ENCODE results near the gene ZNF407. TPM values are rescaled to one million over a fixed set of nuclear protein-coding genes. Genes with fewer than 3 reads are reported as not detected.

The ZNF407 gene
- total RNA-seq, 1 donor from 2014 or later = 10.7 TPM

DNA sequence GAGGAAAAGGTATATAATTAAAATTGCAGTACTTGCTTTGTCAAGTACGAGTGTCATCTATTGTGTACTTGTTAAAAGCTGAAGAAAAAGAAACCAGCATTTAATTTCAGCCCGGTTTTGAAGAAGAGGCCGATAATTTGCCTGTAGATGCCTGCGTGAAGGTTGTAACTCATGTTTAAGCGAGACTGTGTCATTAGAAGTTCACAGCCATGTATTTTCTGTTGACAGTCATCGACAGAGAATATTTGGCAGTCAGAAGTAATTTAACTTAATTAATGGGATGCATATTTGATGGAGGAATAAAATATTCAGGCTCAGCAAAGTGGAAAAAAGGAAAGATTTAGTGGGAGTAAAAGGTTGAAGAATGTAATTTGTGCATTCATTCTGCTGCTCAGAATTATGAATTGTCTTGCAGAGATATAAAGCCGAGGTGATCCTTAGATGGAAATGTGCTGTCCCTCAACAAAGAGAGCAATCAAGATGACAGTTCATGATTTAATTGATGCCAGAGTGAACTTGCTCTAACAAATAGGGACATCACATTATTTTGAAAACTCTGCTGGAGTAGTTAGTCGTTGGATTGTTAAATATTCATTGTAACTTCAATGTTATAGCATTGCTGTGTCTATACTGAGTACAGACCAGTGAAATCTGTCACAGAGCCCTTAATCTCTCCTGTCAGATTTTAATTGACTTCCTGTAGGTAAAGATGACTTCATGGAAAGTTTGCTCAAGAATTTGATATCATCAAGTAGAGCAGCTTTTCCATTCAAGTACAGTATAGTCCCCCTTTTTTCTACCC lies 53.9 kb downstream of the ZNF407 start:
- intact Hi-C loops (cut with DNase I) = loop anchor here (2.0 to 10.0 kb wide), 6 partner anchors 243 to 1073 kb away; partner anchors contain the start of gene PTGR3
- no peak for DNase-seq (ENCODE audit: missing footprints)
- no peak for ATAC-seq

GRCh38 chr18:74652392-74652988 lies 54.8 kb downstream of the ZNF407 start:
- DNase-seq (ENCODE audit: missing footprints) (no peak), ATAC-seq (no peak)
- intact Hi-C loops (cut with DNase I) = loop anchor here (2.0 to 10.0 kb wide), 6 partner anchors 242 to 1072 kb away; partner anchors contain the start of gene PTGR3

DNA sequence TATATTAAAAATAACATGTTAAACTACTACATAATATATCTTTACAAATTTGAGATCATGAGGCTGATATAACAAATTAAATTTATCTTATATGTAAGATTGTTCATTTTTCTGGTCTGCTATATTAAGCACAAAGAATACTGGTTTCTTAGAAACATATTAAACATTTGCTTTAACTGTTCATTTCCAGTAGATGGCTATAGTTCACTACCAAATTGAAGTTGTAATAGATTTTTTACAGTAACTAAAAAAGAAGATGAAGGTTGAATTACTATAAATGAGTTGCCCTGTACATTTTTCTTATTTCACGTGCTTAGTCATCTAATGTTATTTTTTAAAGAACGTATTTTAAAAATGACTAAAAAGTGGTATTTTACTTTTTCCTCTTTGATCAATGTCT lies 57.0 kb downstream of the ZNF407 start:
- ATAC-seq (no peak), DNase-seq (ENCODE audit: missing footprints) (no peak)
- intact Hi-C loops (cut with DNase I) = loop anchor here (5.0 to 10.0 kb wide), 6 partner anchors 240 to 1070 kb away; partner anchors contain the start of gene PTGR3

- ATAC-seq (no peak), DNase-seq (ENCODE audit: missing footprints) (no peak)
- intact Hi-C loops (cut with DNase I) = no loop called here
These were observed 63.3 kb downstream of the ZNF407 start for GRCh38 chr18:74661008-74661407.

DNA sequence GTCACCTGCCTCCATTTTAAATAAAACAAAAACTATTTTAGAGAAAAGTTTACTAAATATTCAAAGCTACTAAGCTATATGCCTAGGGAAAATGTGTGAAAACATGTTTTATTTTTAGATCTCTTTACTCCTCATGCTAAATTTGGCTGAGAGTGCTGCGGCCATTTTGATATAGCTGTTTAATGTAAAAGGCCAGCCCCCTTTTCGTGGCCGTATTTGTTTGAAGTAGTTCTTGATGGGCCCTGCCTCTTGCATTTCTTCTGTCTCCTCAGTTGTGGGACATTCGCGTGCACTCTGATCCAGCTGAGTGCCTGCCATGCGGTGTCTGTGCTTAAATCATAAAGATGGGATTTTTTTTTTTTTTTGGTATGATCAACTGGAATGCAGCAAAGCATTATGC lies 64.0 kb downstream of the ZNF407 start:
- ATAC-seq = no peak
- intact Hi-C loops (cut with DNase I) = no loop called here
- no peak for DNase-seq (ENCODE audit: missing footprints)

GRCh38 chr18:74662622-74663021 lies 65.0 kb downstream of the ZNF407 start:
- DNase-seq (ENCODE audit: missing footprints) (no peak), ATAC-seq (no peak)
- intact Hi-C loops (cut with DNase I) = no loop called here

DNA sequence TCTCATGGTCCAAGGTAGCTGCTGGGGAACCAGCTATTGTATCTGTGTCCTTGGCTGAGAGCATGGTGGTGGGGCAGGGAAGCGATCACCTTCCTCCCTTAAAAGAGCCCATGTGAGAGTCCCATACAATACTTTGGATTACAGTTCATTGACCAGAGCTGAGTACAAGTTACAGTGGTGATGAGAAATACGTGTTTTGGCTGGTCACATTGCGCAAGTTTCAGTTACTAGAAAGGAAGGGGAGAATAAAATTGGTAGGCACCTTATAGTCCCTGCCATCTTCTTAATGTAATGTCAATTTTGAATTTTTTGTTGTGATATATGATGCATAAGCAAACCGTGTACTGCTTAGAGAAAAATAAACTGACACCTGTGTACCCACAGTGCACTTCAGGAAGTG lies 67.7 kb downstream of the ZNF407 start:
- intact Hi-C loops (cut with DNase I) = no loop called here
- no peak for ATAC-seq
- no peak for DNase-seq (ENCODE audit: missing footprints)

DNA sequence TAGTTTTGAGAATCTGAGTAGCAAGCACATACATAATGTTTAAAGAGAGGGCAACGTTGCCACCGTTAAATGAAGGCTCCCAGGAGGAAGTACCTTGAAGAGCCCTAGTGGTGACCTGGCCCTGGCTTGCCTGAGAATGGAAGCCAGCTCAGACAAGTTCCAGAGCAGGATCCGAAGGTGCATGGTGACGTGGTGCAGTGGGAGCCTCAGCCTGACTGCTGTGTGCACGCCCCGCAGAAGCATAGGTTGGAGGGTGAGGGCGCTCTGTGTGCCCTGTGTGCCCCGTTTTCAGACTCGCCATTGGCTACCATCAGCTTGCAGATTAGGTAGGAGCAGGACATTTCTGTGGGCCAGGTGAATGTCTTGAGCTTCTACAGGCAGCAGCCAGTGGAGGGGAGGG lies 68.2 kb downstream of the ZNF407 start:
- DNase-seq (ENCODE audit: missing footprints) (no peak), ATAC-seq (no peak)
- intact Hi-C loops (cut with DNase I) = no loop called here

- DNase-seq (ENCODE audit: missing footprints) (no peak), ATAC-seq (peak; percentile 26)
- intact Hi-C loops (cut with DNase I) = no loop called here
These were observed 71.6 kb downstream of the ZNF407 start for GRCh38 chr18:74669136-74669798.

GRCh38 chr18:74672371-74672770 lies 74.7 kb downstream of the ZNF407 start:
- intact Hi-C loops (cut with DNase I) = no loop called here
- ATAC-seq (no peak), DNase-seq (ENCODE audit: missing footprints) (no peak)

GRCh38 chr18:74674487-74674886 lies 76.8 kb downstream of the ZNF407 start:
- ATAC-seq = no peak
- intact Hi-C loops (cut with DNase I) = no loop called here
- no peak for DNase-seq (ENCODE audit: missing footprints)

DNA sequence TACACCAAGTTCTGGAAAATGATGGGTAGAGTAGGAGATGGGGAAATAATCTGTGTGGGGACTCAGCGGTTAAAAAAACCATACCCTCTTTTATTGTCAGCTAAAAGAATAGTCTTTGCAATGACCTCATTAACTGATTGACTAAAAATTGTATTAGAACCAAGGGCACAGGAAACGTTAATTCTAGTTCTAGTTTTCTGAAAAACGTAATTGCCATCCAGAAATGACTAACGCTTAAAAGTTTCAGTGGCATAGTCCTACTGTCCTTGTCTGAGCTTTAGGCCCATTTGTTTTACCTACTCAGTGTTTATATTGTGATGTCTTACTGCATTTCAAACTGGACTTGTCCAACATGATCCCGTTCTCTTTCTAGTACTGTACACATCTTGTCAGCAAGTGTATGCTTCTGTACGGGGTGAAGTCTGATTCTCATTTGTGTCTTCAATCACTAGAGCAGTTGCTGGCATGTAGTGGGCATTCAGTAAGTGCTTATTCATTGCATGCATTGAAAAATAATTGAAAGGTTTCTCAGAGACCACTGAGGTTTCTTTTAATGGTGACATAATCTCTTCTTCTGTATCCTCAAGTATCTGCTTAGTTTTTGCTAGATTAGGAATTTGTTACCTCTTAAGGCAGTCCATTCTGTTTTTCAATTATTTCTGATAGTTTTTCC lies 81.5 kb downstream of the ZNF407 start:
- intact Hi-C loops (cut with DNase I) = no loop called here
- no peak for DNase-seq (ENCODE audit: missing footprints)
- no peak for ATAC-seq

DNA sequence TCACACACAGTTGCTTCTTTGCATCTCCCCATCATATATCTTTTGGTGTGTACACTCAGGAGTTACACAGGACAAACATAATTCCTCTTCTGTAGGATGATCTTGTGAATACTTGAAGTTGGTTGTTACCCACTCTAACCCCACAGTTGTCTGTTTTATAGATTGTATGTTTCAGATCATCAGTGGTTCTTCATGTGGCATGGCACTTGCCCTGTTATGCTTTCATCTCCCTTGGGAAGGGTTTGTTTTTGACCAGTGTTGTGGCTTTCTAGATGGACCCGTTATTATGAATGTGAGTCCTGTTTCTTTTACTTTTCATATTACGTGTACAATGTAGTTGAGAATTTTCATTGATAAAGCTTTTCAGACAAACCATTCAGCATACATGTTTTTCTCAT lies 82.0 kb downstream of the ZNF407 start:
- intact Hi-C loops (cut with DNase I) = no loop called here
- ATAC-seq = no peak
- DNase-seq (ENCODE audit: missing footprints) = no peak

- DNase-seq (ENCODE audit: missing footprints) (no peak), ATAC-seq (no peak)
- intact Hi-C loops (cut with DNase I) = no loop called here
These were observed 84.7 kb downstream of the ZNF407 start for GRCh38 chr18:74682141-74682990.

- no peak for DNase-seq (ENCODE audit: missing footprints)
- intact Hi-C loops (cut with DNase I) = no loop called here
- no peak for ATAC-seq
These were observed 85.3 kb downstream of the ZNF407 start for GRCh38 chr18:74682991-74683297.

DNA sequence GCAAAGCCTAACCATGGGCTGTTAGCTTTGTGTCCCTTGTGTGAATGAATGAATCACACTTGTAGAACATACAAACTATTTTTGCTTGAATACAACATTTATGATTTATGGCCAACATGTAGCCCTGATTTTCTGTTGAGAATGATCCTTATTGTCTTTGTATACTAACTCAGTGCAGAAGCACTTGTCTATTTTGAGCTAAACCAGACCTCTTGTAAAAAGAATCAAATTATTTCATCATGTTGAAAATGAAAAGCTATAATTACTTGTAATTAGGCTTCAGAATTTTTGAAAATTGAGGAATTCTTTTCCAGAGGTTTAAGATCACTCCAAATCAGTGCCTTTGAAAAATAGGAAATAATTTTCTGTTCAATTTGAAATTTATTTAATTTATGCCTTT lies 85.9 kb downstream of the ZNF407 start:
- intact Hi-C loops (cut with DNase I) = no loop called here
- no peak for DNase-seq (ENCODE audit: missing footprints)
- ATAC-seq = no peak

GRCh38 chr18:74689251-74689650 lies 91.6 kb downstream of the ZNF407 start:
- ATAC-seq (no peak), DNase-seq (ENCODE audit: missing footprints) (no peak)
- intact Hi-C loops (cut with DNase I) = no loop called here

DNA sequence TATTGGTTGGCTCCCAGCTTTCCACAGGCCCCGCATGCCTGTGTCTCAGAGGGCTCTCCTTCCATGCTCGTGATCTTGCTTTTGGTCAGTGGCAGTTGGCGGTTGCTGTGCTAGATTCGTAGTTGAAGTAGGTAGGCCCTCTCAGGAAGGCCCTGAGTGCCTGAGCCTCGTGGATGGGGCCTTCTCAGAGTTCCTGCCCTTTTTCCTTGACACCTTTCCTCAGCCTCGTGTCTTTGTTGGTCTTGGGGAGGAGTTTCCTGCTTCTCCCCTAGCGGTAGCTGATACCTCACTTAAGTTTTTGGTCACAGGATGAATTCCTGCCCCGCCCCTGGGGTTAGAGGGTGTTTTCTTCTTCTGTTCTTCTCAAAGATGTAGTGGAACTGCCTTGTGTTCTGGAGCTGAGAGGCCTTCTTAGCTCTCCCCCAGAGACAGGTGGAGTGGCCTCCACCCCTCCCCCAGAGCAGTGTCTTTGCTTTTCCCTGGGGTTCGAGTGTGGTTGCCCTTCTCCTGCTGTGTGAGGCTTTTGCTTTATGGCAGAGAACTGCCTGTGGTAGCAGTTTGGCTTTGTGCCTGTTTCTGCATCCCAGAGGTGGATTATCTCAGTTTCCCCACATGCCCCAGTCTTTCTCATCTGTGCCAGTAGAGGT lies 94.8 kb downstream of the ZNF407 start:
- ATAC-seq (no peak), DNase-seq (ENCODE audit: missing footprints) (no peak)
- intact Hi-C loops (cut with DNase I) = no loop called here
